HG03521 (cell line): ENCODE results near the gene ZC3H14.
"Not testable (repeated sequence)": the region's sequence is repeated elsewhere in the genome, so short reads cannot be mapped to it uniquely, and the experiment has no call there.

Source experiments
- ATAC-seq: cut with Tn5 transposase; IDR thresholded peaks from one replicate; pipeline ENCODE4 v1.9.1; 2021; ENCODE audit warnings: mild to moderate bottlenecking, moderate library complexity; ENCODE audit not compliant: unreplicated experiment

Gene ZC3H14, protein sequence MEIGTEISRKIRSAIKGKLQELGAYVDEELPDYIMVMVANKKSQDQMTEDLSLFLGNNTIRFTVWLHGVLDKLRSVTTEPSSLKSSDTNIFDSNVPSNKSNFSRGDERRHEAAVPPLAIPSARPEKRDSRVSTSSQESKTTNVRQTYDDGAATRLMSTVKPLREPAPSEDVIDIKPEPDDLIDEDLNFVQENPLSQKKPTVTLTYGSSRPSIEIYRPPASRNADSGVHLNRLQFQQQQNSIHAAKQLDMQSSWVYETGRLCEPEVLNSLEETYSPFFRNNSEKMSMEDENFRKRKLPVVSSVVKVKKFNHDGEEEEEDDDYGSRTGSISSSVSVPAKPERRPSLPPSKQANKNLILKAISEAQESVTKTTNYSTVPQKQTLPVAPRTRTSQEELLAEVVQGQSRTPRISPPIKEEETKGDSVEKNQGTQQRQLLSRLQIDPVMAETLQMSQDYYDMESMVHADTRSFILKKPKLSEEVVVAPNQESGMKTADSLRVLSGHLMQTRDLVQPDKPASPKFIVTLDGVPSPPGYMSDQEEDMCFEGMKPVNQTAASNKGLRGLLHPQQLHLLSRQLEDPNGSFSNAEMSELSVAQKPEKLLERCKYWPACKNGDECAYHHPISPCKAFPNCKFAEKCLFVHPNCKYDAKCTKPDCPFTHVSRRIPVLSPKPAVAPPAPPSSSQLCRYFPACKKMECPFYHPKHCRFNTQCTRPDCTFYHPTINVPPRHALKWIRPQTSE

DNA sequence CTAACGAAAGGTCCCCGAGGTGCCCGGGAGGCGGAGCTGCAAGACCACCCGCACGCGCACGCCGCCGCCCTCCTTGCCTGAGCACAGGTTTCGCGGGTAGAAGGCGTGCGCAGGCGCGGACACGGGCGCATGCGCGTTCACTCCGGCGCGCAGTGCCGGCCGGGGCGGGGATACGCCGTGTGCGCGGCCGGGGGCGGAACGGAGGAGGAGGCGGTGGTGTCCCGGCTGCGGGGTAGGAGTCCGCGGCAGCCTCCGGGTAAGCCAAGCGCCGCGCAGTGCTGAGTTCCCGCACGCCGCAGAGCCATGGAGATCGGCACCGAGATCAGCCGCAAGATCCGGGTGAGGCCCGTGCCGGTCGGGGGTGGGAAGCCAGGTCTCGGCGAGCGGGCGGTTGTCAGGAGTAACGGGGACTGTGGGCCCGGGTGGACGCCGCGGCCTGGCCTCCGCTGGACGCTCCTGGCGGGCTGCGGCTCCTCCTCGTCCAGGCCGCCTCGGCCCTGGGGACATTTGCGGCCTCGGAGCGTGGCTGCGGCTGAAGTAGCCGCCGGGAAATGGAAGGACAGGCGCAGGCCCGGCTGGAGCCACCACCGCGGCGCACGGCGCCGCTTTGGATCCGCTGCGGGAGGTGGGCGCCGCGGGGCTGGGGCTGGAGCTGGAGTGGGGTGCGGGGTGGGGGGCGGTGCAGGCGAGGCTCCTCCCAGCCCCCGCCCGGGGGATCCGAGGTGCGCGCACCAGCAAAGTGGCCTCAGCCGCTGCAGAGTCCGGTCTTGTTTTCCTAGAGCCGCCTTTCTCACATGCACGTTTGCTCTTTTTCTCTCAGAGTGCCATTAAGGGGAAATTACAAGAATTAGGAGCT lies at the start of gene ZC3H14:
TSS of gene ZC3H14 (plus strand) at position 207 of the 856 bp plus-strand sequence. CDS start at position 304, 97 bp downstream.
- peak; percentile 97 for ATAC-seq

DNA sequence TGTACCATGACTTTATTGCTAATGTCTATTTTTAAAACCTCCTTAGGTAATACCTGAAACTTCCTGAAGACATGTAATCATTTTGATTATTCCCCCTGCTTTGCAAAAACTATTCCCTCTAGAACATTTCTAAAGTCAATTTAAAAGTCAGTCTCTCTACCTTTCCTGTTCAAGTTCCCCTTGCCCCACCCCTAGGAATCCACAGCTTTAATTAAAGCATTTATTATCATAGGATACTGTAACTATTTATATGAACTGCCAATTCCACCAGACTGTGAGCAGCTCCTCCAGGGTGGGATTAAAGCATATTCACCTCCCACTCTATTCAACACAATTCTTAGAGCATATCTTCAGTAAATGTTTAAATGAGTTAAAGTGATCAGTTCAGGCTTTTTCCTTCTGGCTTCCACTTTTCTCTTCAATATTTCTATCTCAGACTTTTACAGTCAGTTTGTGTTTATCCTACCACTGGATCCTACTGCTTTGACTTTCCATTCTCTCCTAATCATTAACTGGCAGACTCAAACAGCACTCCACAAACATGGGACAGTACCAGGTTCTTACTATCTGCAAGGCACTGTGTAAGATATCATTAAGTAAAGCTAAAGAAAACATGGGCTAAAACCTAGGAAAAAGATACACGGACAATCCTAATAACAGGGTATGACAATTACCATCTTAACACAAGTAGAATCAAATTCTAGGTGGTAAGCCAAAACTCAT lies 47.2 kb upstream of the ZC3H14 start:
- ATAC-seq: no peak

DNA sequence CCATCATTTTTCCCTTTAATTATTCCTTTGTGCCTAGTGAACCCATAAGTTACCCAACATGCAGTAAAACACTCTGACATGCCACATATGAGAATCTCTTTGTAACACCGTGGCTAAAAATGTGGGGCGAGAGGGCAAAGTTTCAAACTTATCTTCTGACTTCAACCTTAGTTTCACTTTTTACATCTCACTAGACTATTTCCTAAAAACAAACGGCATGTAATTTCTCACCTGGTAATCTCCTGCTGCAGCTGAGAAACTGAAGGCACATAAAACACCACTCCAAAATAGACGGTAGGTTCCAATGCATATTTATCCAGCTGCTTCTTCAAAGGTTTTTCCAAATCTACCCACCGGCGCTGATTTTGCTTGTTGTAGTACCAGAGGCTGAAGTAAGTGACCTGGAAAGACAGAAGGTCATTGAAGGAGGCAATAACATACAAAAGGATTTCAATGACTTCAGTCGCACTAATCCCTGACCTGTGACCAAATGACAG lies 45.9 kb upstream of the ZC3H14 start:
- ATAC-seq: no peak

DNA sequence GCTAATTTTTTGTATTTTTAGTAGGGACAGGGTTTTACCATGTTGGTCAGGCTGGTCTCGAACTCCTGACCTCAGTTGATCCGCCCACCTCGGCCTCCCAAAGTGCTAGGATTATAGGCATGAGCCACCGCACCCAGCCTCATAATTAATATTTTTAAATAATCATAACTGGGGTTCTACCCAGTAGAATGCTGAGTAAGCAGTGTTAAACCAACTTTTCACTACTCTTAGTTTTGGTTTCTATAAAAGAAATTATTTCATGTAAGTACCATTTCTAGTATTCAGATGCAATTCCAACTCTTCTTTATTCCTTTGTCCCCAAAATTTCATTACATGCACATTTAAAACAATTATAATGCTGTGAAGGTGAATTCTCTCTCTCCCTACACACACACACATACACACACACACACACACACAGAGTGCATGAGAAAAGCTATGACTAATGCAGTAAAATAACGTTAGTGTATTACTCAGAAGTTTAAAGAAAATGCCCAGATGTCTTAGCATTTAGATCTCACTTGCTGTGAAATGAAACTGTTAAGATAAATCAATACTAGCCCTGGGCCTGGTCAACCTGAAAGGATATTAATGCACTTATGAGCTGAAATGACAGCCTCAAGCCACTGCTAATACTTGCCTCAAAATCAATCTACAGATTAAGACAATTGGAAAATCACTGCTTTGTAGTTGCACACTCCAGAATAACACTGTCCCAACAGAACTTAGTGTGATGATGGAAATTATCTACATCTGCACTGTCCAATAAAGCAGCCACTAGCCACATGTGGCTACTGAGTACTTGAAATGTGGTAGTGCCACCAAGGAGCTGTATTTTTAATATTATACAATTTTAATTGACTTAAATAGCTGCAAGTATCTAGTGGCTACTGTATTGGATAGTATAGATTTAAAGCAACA lies 44.0 kb upstream of the ZC3H14 start:
- no peak for ATAC-seq

GRCh38 chr14:88519907-88520306 lies 42.9 kb upstream of the ZC3H14 start:
- no peak for ATAC-seq

- ATAC-seq: no peak
Observed at GRCh38 chr14:88521818-88522217, 41.0 kb upstream of the ZC3H14 start.

DNA sequence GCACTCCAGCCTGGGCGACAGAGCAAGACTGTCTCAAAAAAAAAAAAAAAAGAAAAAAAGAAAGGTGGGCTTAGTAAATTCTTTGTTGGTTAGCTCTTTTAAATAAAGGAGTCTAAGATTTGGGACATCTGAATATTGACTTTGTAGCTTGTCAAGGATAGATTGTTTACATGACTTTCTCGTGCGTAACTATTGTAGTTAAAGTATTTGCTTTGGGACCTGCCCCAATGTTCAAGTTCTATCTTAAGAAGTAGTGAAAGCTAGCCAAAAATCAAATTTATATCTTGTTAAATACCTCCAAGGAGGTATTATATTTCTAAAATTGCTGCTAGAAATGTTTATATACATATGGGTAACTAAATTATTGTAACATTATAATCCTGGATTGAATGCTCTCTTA lies 40.4 kb upstream of the ZC3H14 start:
- no peak for ATAC-seq

- ATAC-seq: not testable (repeated sequence)
Observed at GRCh38 chr14:88529889-88530288, 32.9 kb upstream of the ZC3H14 start.

GRCh38 chr14:88533064-88533602 lies 29.7 kb upstream of the ZC3H14 start:
- no peak for ATAC-seq

- no peak for ATAC-seq
Observed at GRCh38 chr14:88535149-88535548, 27.7 kb upstream of the ZC3H14 start.

DNA sequence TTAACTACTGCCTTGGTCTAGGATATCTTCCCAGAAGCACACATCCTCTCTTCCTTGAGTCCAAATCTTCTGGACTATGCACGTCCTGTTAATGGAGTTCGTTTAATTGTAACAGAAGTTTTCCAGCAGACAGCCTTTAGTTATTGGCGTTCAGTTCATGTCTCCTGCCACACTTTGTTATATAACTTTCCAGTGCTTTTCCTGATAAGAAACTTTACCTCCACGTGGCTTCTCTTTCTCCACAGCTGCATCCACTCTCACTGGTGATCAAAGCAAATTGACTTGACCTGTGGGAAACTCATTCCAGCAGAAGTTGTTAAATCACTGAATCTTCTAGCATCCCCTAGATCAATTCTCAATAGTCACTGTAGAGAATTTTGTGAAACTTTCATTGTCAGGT lies 27.0 kb upstream of the ZC3H14 start:
- no peak for ATAC-seq

DNA sequence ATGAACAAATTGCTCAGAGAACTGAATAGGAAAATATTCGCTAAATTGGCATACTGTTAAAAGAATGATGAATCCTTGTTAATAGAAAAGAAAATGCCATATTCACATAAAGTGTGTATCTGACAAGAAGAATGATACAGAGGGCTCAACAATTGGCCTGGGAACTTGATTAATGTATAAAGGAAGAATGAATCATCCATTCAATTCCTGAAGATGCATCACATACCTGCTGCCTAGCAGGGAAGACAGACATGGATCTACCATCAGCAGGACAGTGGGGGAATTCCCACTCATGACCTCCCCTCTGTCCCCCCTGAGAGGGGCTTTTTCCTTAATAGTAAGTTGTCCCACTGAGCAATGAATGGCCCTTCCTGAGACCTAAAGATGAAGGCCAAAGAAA lies 21.5 kb upstream of the ZC3H14 start:
- no peak for ATAC-seq

- no peak for ATAC-seq
Observed at GRCh38 chr14:88542857-88543795, 19.7 kb upstream of the ZC3H14 start.

DNA sequence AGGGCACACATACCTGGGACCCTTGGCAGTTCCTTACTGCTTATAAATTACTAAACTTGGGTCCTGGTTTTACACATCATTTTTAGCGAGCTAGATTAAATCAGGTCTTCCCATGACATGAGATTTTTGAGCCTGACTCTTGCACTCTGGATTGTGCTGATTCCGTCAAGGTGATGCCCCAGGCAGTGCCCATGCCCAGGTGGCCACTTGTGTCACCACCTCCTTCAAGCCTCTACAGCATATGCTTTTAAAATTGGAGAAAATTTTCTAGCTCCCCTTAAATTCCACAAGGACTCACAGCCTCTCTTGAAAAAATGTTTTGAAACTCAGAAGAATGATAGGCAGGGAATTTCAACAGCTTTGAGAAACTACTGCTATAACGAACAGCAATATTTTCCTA lies 17.6 kb upstream of the ZC3H14 start:
- no peak for ATAC-seq

- ATAC-seq: no peak
Observed at GRCh38 chr14:88546621-88547385, 16.0 kb upstream of the ZC3H14 start.

GRCh38 chr14:88547386-88547780 lies 15.5 kb upstream of the ZC3H14 start:
- ATAC-seq: no peak

DNA sequence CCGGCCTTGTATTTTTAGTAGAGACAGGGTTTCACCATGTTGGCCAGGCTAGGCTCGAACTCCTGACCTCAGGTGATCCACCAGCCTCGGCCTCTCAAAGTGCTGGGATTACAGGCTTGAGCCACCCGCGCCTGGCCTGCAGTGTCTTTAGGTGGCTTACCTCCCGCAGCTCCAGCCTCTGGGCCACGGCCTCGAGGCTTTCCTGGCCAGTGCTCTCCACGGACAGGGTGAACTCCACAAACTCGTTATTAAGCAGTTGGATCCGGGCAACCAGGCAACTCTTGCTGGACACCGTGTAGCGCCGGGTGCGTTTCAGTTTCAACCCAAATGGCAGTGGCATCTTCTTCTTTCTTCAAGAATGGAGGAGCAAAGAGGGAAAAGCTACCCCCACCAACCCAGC lies 12.8 kb upstream of the ZC3H14 start:
- ATAC-seq: no peak
